ENCODE measurements around the gene DLK1. TPM values are rescaled to one million over a fixed set of nuclear protein-coding genes. Genes with fewer than 3 reads are reported as not detected.

The DLK1 gene
- polyA plus RNA-seq, 12 donors: 1,182 to 2,893 (median 1,902) TPM

DNA sequence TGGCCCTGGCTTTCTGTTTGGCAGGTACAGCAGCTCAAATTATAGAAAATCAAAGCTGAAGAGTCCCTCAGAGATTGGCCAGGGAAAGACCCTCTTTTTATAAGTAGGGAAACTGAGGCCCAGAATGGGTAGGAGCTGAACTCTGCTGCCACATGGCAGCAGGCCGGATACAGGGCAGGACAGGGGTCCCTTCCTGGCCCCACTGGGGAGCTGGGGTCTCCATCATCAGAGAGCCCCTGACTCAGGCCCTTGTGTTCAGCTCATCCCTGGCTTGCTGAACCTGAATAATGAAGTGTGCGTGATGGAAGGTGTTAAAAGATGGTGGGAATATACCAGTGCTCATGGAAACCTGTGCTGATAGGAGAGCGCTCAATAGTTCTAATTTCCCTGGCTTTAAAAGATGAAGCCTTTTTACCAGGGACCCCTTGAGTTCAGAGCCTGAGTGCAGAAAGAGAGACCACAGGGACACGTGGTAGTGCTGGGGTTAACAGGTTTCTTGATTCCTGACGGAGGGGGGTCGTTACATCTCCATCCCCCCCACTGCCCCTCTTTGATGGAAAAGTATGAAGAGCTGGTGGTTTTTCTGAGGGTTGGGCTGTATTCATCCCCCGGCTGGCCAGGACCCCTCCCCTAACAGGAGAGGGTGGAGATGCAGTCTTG is 4.4 kb downstream of the DLK1 start:
- DNase-seq: no peak

DNA sequence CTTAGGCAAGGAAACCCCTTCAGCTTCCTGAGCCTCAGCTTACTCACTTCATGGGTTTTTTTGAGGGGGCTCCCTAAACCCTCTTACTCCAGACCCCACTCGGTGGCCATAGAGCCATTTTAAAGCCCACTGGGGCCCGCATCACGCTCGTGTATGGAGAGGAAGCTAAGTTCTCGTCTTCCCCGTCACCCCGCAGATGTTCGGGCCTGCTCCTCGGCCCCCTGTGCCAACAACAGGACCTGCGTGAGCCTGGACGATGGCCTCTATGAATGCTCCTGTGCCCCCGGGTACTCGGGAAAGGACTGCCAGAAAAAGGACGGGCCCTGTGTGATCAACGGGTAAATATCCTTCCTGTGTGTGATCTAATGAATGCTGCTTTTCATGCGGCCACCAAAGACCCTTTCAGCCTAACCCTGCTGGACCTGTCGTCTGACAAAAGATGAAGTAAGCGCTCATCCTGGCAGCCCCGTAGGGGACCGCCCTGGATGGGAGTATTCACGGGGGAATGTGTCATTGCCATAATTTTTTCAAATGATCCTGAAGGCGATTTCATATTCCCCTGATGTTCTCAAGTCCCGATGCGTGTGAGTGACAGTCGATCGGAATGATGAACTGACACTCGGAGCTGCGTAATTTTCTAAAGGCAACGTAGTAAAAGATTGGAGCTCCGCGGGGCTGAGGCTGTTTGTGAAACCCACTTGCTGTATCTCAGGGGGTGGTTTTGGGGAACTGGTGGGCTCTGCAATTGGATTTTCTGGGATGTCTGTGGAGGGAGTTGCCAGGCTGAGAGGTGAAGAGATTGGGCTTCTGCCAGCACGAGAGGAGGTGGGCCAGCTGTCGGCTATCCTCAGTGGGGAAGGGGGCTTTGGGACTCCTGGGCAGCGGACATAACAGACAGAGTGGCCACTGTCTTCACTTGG is 5.4 kb downstream of the DLK1 start:
- no peak for DNase-seq

DNA sequence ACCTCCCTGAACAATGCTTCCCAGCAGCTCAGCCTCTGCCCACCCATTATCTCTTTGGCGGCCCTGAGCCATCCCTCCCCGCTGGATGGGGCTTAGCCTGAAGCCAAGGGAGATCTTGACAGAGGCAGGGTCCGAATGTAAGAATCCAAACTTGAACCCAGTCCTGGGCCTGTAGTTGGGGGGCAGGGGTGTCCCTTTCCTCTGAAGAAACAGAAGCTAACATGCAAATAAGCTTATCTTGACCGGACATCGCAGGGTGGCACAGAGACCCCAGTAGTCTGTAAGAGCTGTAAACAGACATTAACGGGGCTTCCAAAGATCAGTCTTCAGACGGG is 6.0 kb downstream of the DLK1 start:
- no peak for DNase-seq

DNA sequence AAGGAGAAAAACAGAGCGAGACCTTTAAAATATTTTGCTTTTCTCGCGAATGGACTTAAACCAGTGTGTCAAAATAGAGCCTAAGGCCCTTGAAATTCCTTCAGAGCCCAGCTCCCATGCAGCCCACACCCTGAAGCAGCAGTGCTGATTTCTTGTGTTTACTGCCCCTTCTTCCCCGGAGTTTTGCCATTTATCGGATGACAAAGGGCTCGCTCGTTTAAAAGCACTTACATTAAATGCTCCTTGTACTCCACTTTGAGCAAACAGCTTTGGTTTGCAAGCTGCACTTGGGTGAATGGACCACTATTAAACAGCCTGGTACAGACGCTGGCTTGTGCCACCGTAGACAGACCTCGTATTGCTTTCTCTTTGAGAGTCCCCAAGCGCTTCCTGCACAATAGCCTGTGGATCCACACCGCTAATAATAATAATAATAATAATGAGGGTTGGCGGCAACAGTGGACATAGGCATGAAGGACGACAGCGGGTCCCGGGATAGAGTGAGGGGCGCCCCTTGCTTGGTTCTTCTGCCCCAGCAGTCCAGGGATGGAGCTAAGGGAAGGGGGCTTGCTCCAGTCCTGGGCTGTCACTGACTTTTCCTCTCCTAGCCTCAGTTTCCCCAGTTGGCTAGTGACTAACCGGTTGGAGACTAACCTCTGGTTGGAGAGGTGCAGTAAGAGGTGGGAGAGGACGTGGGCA is 6.6 kb downstream of the DLK1 start:
- no peak for DNase-seq

DNA sequence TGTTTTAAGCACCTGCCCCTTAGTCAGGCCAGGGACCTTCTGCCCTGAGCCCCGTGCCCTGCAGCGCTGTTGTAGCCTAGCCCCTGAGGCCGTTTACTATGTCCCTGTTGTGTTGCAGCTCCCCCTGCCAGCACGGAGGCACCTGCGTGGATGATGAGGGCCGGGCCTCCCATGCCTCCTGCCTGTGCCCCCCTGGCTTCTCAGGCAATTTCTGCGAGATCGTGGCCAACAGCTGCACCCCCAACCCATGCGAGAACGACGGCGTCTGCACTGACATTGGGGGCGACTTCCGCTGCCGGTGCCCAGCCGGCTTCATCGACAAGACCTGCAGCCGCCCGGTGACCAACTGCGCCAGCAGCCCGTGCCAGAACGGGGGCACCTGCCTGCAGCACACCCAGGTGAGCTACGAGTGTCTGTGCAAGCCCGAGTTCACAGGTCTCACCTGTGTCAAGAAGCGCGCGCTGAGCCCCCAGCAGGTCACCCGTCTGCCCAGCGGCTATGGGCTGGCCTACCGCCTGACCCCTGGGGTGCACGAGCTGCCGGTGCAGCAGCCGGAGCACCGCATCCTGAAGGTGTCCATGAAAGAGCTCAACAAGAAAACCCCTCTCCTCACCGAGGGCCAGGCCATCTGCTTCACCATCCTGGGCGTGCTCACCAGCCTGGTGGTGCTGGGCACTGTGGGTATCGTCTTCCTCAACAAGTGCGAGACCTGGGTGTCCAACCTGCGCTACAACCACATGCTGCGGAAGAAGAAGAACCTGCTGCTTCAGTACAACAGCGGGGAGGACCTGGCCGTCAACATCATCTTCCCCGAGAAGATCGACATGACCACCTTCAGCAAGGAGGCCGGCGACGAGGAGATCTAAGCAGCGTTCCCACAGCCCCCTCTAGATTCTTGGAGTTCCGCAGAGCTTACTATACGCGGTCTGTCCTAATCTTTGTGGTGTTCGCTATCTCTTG is 7.6 kb downstream of the DLK1 start:
- DNase-seq: no peak

DNA sequence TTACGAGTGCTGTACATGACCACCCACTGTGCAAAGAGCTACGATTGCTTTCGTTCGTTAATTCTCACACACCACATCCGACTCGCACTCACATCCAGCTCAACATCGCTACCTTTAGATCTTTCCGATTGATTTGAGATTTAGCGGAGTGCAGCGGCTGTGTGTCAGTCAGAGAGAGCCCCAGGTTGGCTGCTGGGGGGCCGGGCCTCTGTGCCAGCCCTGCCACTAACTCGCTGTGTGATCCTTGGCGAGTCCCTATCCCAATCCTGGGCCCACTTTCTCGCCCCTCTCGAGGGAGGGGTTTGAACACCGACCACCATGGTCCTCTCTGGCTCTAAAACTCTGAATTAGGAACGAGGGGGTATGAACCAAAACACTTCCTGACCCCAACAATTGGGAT is 8.6 kb downstream of the DLK1 start:
- DNase-seq: no peak

DNA sequence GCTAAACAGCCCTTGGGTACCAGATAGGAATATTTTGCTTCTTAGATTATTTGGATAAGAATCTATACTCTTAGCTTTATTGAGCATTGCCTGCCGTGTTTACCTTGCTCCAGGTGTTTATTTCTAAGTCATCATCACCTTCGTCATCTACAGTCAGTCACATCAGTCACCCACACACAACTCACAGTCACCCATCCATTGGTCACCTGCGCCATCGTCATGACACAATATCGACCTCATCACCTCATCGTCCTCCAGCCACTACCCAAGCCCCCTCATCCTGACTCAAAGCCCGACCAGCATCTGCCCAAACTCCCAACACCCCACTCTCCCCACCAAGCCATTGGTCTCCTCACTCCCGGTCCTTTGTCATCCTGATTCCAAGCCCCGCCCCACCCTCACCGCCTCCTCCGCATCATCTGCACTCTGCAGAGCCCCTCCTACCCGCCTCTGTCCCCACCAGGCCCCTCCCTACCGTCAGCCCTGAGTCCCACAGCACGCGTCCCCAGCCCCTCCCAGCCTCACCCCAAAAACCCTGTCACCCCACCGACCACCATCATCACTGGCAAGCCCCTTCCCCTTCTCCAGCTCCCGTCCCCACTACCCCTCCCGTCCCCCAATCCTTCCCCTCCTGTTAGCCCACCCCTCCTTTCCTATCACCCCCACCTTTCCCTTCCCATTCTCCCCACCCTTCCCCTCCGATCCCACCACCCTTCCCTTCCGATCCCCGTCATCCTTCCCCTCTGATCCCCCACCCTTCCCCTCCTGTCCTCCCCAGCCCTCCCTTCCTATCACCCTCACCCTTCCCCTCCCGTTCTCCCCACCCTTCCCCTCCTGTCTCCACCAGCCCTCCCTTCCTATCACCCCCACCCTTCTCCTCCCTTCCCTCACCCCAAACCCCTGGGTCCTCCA is 9.8 kb downstream of the DLK1 start:
- no peak for DNase-seq

DNA sequence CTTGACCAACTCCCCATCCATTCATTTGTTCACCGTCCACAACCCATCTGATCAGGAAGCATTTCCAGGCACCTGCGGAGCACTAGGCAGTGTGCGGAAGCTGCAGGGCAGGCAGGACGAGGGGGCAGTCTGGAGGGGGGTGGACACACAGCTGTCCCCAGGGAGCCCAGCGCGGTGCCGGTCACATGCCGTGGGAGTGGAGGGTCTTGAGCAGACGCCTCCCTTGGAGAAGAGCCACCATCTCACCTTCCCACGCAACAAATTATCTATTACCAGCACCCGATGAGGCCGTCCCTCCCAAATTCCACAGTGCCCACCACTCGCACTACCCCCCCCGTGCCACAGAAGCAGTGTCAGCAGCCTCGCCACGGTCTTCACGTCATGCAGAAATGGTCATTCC is 10.8 kb downstream of the DLK1 start:
- DNase-seq: no peak

DNA sequence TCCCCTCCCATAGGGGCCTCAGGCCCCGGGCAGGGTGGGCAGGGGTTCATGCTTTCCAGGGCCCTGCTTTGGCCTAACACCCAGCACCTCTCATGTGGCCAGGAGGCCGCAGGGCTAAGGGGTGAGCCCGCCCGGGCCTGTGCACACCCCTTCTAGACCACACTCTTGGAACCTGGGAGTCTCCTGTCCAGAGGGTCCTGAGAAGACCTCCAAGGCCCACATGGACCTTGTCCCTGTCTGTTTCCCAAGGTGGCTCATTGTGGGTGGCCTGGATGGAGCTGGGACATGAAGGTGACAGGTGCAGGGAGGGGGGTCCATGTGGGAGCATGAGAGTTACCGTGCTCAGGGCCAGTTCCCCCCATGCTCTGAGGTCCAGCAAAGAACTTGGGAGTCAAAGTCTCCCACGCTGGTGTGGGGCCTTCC is 11.6 kb downstream of the DLK1 start:
- DNase-seq: no peak

DNA sequence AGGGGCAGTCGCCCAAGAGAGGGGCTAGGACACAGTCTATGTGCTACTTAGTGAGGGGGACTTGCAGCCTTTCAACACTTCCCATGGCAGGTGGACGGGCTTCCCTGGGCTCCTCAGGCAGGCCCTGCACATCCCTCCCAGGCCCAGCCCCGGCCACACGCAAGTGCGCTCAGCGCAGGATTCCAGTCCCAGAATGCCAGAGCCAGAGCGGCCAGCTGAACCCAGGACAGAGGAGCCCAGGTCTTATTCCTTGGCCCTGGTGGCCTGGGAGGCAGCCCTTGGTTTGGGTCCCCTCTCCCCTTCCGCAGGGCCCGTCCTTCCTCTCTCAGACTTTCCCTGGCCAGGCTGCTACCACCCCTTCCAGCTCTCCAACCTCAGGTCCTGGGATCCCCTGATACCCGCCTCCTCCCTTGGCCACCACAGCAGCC is 12.0 kb downstream of the DLK1 start:
- DNase-seq: no peak

DNA sequence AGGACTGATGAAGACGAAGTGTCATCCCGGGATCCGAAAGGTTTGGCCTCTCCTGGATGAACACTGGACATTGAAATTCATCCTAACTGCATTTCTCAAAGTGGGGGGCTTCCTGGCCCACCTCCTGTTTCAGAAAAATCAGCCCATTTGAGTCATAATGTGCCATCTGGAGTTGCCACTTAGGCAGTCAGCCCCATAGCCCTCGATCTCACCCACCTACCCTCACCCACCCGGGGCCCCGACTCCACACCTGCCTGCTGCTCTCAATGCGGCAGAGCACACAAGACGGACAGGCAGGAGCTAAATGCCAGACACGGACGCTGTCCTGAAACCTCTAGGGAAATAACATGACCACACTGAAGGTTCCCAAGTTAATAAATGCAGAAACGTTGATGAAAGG is 12.6 kb downstream of the DLK1 start:
- DNase-seq: no peak

DNA sequence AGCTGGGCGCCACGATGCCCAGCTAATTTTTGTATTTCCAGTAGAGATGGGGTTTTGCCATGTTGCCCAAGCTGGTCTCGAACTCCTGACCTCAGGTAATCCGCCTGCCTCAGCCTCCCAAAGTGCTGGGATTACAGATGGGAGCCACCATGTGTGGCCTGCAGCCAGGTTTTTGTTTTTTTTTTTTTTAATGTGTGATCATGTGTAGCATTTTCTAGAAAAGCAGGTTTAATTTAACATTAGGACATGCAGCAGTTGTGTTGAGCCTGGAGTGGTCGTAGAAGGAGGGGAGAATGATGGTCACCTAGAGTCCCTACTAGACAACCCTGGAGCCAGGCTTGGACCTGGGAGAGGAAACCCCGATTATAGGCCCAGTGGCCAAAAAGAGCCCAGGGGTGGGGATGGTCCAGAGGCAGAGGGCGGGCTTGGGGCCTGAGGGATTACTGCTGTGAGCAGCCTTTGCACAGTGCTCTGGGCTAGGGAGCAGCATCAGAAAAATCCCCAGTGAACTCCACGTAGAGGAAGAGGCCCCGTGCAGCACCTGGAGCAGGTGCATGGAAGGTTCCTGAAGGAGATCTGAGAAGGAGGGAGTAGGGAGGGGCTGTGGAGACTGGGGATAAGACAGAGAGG is 13.6 kb downstream of the DLK1 start:
- no peak for DNase-seq

DNA sequence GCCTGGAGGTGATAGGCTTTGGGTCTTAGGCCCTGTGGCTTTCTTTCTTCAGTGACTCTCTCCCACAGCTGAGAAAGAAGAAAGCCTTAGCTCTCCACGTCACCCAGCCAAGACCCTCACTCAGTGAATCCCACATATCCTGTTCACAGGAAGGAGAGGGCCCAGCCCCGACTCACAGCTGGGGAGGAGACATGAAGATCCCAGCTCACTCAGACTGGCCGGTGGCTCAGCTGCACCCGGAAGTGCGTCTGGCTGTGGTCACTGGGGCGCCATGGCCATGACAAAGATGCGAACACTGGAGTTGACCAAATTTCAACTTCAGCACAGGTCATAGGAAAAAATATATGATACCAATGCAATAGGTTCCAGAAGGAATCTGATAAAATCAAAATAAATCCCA is 14.2 kb downstream of the DLK1 start:
- DNase-seq: no peak

DNA sequence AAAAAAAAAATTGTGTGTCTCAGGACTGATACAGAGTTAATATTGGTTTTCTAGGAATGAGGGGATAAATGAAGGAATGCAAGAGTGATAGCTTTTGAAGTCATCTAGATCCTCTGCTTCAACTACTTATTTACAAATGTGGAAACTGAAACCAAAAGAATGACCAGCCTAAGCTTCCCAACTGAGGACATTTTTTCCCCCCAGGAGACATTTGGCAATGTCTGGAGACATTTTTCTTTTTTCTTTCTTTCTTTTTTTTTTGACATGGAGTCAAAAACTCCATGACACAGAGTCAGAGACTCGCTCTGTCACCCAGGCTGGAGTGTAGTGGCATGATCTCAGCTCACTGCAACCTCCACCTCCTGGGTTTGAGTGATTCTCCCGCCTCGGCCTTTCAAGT is 15.3 kb downstream of the DLK1 start:
- no peak for DNase-seq

DNA sequence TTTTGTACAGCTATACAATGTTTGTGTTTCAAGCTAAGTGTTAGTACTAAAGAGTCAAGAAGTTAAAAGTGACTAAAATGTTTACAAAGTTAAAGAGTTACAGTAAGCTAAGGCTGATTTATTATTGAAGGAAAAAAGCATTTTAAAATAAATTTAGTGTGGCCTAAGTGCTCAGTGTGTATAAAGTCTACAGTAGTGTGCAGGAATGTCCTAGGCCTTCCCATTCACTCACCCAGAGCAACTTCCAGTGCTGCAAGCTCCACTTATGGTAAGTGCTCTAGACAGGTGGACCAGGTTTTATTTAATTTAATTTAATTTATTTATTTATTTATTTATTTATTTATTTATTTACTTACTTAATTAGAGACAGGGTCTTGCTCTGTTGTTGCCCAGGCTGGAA is 19.6 kb downstream of the DLK1 start:
- no peak for DNase-seq

DNA sequence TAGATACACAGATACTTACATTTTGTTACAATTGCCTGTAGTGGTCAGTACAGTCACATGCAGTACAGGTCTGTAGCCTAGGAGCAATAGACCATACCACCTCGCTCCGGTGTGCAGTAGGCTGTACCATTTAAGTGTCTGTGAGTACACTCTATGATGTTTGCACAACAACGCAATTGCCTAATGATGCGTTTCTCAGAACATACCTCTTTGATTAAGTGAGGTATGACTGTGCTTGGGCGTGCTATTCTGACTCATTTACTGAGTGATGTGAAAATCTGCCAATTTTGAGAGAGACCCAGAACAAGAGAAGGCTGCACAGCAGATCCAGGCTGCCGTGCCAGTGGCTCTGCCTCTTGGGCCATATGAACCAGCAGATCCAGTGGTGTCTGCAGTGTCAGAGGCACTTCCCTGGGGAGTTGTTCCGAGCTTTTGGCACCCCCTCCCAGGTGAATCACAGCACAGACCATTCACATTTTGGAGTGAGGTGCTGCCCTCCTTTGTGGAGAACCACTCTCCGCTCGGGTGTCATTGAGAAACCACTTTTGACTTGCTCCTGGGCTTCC is 20.4 kb downstream of the DLK1 start:
- DNase-seq: no peak

DNA sequence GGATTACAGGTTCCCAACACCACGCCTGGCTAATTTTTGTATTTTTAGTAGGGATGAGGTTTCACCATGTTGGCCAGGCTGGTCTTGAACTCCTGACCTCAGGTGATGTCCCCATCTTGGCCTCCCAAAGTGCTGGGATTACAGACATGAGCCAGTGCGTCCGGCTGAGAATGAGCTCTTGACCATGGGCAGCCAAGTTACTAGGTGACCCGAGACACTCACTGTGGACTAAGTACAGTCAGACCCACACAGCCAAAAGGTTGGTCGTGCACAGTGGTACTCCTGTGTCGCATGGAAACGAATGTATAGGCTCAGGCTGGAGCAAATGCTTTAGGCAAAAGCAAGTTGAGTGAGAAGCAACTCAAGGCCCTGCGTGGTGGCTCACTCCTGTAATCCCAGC is 21.0 kb downstream of the DLK1 start:
- no peak for DNase-seq

DNA sequence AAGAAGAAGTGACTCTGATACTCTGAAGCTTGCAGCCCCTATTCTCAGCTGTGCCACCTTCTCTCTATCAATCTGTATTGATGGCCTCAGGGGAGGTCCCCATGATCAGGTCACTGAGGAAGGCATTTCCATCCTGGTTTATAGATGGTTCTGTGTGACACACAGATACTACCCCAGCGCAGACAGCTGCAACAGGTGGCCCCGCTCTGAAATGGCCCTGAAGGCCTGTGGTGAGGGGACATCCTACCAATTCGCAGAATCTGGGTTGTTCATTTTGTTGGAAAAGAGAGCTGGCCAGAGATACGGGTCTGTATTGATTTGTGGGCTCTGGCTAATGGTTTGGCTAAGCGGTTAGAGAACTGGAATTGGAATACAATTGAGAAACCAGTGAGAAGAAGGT is 21.7 kb downstream of the DLK1 start:
- no peak for DNase-seq

DNA sequence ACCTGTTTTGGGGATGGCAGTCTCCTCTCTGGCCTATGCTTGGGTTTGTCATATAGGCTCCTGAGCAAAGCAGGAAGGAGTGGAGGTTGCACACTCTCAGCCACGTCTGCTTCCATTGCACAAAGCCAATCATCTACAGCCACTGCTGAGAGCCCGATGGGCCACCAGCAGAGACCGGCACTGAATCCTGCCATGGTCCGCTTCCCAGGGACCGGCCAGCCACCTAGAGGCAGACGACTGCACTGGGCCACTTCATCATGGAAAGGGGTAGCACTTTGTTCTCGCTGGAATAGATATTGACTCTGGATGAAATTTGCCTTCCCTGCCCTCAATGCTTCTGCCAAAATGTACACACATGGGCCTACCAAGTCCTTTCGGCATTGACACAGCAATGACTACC is 22.3 kb downstream of the DLK1 start:
- no peak for DNase-seq
